ENCODE data around the gene GTPBP1.

GRCh38 chr22:38739300-38740055 lies 33.7 kb downstream of the GTPBP1 start:
- TF ChIP-seq, protein P1, sequence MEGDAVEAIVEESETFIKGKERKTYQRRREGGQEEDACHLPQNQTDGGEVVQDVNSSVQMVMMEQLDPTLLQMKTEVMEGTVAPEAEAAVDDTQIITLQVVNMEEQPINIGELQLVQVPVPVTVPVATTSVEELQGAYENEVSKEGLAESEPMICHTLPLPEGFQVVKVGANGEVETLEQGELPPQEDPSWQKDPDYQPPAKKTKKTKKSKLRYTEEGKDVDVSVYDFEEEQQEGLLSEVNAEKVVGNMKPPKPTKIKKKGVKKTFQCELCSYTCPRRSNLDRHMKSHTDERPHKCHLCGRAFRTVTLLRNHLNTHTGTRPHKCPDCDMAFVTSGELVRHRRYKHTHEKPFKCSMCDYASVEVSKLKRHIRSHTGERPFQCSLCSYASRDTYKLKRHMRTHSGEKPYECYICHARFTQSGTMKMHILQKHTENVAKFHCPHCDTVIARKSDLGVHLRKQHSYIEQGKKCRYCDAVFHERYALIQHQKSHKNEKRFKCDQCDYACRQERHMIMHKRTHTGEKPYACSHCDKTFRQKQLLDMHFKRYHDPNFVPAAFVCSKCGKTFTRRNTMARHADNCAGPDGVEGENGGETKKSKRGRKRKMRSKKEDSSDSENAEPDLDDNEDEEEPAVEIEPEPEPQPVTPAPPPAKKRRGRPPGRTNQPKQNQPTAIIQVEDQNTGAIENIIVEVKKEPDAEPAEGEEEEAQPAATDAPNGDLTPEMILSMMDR (IDR thresholded peaks at IDR 0.05): no peak
- no peak for TF ChIP-seq POLR2AphosphoS5 (IDR thresholded peaks at IDR 0.05)

Data from suprapubic skin (tissue), 3 donors.